IPS-18c (cell line): Measurements from ENCODE around the gene MUC21.
"Not testable (repeated sequence)": the region's sequence is repeated elsewhere in the genome, so short reads cannot be mapped to it uniquely, and the experiment has no call there.

Experiments
- H3K4me3 ChIP-seq: 2 replicates; pipeline ENCODE4 v1.7.0; 2013; ENCODE audit warnings: low read depth, mild to moderate bottlenecking, low read length, moderate library complexity; ENCODE audit not compliant: insufficient read depth
- H3K9me3 ChIP-seq: one replicate; pipeline ENCODE4 v1.6.1; 2013; ENCODE audit warnings: mild to moderate bottlenecking, low read length, moderate library complexity; ENCODE audit not compliant: control insufficient read depth, insufficient read depth

MUC21 gene

GRCh38 chr6:30963641-30964040 lies 19.9 kb upstream of the MUC21 start:
- no peak overlapping the region for H3K4me3 ChIP-seq
- H3K9me3 ChIP-seq = no peaks in the 10 kb centered on the region

DNA sequence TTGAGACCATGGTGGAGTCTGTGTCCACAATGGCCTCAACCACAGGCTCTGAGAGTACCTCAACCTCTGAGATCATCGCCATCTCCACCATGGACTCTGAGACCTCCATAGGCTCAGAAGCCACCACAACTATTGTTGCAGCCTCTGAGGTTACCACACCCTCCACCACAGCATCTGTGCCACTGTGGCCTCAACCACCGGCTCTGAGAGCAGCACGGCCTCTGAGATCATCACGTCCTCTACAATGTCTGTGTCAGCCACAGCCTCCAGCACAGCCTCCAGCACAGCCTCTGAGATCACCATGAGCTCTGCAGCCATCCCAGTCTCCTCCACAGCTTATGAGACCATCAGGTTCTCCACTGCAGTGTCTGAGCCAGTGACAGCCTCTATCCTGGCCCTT lies 19.4 kb upstream of the MUC21 start:
- Histone ChIP-seq H3K4me3 (no peak overlapping the region), H3K9me3 (no peaks in the 10 kb centered on the region)

DNA sequence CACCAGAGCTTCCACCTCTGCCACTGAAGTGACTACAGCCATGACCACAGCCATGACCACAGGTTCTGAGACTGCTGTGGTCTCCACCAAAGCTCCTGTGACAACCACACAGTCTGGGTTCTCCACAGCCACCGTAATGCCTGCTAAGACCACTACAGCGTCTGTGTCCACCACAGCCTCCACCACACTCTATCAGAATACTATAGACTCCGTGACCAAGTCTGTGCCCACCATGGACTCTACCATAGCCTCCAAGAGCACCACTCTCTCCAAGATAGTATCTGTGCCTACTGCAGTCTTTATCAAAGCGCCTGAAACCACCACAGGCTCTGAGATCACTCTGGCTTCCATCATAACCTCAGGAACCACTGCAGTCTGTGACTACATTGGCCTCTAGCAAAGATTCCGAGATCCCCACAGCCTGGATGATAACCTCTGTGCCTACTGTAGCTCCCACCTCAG lies 18.3 kb upstream of the MUC21 start:
- Histone ChIP-seq H3K9me3 (no peaks in the 10 kb centered on the region), H3K4me3 (no peak overlapping the region)

DNA sequence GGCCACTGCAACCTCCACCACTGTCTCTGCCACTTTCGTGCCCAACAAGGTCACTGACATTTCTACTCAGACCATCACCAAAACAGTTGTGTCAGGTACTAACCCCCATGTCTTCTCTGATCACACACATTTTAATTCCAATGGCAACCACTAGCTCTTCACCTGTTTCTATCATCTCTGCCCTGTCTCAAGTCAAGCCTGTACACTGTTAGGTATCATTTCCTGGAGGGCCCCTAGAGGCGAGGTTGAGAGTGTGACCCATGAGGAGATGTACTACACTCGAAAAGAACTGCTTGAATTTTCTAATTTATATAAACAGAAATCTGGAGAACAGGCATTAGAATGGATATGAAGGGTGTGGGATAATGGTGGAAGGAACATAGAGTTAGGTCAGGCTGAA lies 17.4 kb upstream of the MUC21 start:
- Histone ChIP-seq H3K9me3 (no peaks in the 10 kb centered on the region), H3K4me3 (no peak overlapping the region)

DNA sequence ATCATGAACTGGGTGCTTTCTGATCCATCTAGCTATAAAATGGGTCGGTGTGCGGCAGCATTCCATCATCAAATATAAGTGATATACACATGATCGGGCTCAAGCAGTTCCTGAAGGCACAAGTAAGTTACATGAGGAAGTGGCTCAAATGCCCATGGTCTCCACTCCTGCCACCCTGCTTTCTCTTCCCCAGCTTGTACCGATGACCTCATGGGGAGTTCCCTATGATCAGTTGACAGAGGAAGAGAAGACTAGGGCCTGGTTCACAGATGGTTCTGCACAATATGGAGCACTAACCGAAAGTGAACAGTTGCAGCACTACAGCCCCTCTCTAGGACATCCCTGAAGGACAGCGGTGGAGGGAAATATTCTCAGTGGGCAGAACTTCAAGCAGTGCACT lies 14.3 kb upstream of the MUC21 start:
- not testable (repeated sequence) for H3K9me3 ChIP-seq, H3K4me3 ChIP-seq

DNA sequence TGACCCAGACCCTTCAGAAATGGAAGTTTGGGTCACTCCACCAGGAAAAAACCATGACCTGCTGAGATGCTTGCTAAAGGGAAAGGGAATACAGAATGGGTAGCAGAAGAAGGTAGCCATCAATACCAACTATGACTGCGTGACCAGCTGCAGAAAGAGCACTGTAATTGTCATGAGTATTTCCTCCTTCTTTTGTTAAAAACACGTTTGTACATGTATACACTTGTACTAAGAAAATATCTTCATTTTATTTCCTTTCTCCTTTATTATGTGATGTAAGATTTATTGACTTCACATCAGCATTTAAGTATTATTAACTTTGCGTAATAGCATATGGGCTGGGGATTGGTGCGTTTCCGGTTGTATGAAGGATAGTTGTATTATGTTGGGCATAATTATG lies 12.6 kb upstream of the MUC21 start:
- H3K9me3 ChIP-seq = no peaks in the 10 kb centered on the region

DNA sequence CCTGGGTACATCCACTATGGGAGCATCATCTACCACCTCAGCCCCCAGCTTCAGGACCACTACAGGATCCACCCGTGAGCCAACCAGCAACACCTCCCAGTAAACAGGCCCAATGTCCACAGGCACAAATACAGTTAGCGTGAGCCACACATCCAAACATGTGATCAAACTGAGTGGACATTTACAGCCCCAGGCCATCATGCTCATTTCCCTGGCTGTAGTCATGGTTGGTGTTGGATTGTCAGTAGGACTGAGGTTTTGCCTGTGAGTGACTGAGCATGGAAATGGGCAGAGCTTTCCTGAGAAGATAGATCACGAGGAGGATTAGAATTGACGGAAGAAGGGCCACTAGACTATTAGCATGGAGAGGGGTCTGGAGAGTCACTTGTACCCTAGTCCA lies 10.7 kb upstream of the MUC21 start:
- no peak overlapping the region for H3K4me3 ChIP-seq
- H3K9me3 ChIP-seq = no peaks in the 10 kb centered on the region

More for the DNA sequence above, 12.6 kb upstream of the MUC21 start:
- no peak overlapping the region for H3K4me3 ChIP-seq

GRCh38 chr6:30974490-30975252 lies 8.8 kb upstream of the MUC21 start:
- Histone ChIP-seq H3K9me3 (no peaks in the 10 kb centered on the region), H3K4me3 (no peak overlapping the region)

DNA sequence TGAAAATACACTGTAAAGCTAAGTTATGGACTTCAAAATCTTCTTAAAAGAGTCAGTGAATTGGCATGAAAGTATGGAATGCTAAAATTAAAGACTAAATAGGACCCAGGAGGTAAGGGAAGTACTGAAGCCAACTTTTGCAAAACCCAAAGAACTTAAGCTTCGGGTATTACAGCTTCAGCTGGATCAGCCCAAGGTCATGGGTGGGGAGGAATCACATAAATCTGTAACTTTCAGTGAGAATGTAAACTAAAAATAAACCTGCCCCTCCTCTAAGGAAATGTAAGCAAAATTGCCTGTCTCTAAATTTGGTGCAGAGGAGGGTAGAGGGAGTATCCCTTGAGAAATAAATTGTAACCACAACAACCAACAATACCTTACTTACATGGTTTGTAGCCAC lies 4.4 kb upstream of the MUC21 start:
- H3K9me3 ChIP-seq = no peaks in the 10 kb centered on the region
- H3K4me3 ChIP-seq = no peak overlapping the region

DNA sequence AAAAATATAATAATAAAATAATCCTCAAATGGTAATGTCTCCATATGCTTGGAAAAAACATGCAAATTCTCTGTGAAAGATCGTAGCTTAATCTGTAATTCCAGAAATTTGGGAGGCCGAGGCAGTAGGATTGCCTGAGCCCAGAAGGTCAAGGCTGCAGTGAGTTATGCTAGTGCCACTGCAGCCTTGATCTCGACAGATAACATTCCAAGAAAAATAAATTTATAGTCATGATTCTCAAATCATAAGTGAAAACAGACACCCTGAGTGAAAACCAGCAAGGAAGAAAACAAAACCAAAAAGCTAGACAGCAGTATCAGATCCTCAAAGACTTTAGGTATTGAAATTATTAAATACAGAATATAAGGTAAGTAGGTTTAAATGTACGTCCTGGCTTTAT lies 3.8 kb upstream of the MUC21 start:
- H3K4me3 ChIP-seq = no peak overlapping the region
- no peaks in the 10 kb centered on the region for H3K9me3 ChIP-seq

- Histone ChIP-seq H3K4me3 (no peak overlapping the region), H3K9me3 (no peaks in the 10 kb centered on the region)
Measured at GRCh38 chr6:30981942-30982772, 1.4 kb upstream of the MUC21 start.

DNA sequence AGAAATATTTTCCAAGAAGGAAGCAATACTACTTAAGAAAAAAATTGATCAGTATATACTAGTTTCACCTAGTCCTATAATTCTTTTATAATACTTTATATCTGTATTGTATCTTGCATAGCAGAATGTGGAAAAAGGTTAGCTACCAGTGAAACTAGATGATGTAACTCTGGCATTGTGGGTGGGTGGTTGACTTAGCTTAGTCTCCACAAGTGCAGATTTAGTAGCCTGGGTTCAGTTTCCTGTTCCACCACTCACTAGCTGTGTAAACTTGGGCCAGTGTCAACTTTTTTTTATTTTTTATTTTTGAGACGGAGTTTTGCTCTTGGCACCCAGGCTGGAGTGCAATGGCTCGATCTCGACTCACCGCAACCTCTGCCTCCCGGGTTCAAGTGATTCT lies 2.0 kb downstream of the MUC21 start:
- Histone ChIP-seq H3K4me3 (no peak overlapping the region), H3K9me3 (no peaks in the 10 kb centered on the region)

GRCh38 chr6:30987304-30987703 lies 3.8 kb downstream of the MUC21 start:
- Histone ChIP-seq H3K4me3 (no peak overlapping the region), H3K9me3 (no peaks in the 10 kb centered on the region)

DNA sequence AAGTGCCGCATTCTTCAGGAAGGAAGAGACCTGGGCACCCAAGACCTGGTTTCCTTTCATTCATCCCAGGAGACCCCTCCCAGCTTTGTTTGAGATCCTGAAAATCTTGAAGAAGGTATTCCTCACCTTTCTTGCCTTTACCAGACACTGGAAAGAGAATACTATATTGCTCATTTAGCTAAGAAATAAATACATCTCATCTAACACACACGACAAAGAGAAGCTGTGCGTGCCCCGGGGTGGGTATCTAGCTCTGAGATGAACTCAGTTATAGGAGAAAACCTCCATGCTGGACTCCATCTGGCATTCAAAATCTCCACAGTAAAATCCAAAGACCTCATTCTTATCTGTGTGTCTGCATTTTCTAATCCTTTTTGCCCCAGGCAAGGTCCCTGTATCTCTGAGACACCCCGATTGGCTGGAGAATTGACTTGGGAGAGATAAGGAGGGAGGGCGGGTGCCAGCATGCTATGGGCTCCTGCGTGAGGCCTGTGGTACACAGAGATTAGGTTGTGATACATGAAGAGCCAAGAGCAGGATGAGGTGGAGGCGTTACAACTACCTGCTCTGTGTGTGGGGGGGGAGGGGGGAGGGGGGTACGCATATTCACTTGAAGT lies 4.8 kb downstream of the MUC21 start:
- Histone ChIP-seq H3K9me3 (no peaks in the 10 kb centered on the region), H3K4me3 (no peak overlapping the region)

GRCh38 chr6:30990422-30991086 lies 7.0 kb downstream of the MUC21 start:
- peaks cover 5% of the 10 kb centered on the region for H3K9me3 ChIP-seq
- no peak overlapping the region for H3K4me3 ChIP-seq

DNA sequence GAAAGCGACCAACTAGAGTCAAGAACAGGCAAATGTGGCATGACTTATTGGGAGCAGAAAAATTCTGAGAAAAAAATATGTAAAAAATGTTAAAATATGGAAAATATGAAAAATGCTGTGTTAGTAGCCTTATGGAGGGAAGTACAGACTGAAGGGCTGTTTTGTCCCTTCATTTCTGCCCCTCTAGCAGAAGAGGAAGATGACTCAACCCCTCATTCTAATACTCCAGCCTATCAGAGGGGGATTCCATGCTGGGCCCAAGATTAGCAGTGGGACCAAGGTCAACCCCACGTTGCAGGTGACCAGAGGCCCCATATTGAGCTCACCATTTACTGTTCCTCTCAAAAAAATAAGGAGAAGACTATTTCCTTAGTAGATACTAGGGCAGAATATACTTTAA lies 8.4 kb downstream of the MUC21 start:
- Histone ChIP-seq H3K9me3 (peaks cover 5% of the 10 kb centered on the region), H3K4me3 (no peak overlapping the region)

- Histone ChIP-seq H3K9me3 (peaks cover 5% of the 10 kb centered on the region), H3K4me3 (no peak overlapping the region)
Measured at GRCh38 chr6:30997301-30997700, 13.8 kb downstream of the MUC21 start.
